Activated CD4-positive, alpha-beta T cell treated with anti-CD3 and anti-CD28 coated beads, Interleukin-2, Interleukin-4, amounts not matched to agents 100 ng/mL and 50 ng/mL, durations not matched to agents 16 hours and 8 hours (primary cell): Measurements from ENCODE around the gene GABRA6.
A peak's percentile ranks its signal among the peaks of the same experiment; 100 is the strongest.
"Not testable (repeated sequence)": the region's sequence is repeated elsewhere in the genome, so short reads cannot be mapped to it uniquely, and the experiment has no call there.

Source experiments
- DNase-seq: peaks from one replicate; pipeline ENCODE4 v3.0.0-alpha.2; 2020; ENCODE audit warnings: low spot score

Gene GABRA6

DNA sequence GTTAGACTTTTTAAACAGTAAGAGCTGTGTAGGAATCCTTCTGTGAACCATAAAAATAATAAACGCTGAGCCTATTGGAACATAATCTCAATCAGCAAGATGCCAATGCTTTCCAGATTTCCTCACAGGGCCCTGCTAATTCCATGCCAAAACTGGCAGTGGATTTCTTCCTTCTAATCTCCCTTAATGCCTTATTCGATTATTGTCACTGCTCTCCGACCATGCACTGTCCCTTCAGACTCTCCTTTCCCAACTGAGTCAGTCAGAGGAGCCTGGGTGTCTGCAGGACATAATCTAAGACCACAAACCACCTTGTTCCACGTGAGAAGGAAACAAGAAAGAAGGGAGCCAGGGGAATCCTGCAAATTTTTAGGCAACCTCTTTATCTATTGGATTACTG lies at the start of gene GABRA6:
Gene GABRA6 (plus strand): TSS at position 261 of the 400 bp plus-strand sequence. CDS start 269 bp downstream, outside the sequence.
- DNase-seq, result no peak

DNA sequence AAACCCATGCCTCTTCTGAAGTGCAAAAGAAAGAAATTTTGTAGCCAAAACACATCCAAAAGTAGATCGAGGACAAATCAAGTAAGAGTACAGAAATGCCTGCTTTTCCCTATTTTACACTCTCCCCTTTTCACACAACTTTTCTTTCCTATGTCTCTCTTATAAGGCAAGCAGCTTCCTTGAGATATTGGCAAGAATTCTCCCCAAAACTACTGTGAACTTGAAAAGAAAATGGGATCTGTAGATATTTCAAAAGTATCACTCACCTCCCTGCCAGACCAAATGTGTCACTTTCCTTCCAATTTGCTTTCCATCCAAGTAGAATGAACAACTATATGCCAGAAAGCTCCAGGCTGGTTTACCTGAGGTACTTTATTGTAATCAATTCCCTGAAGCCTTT lies 47.9 kb upstream of the GABRA6 start:
- no peak for DNase-seq

DNA sequence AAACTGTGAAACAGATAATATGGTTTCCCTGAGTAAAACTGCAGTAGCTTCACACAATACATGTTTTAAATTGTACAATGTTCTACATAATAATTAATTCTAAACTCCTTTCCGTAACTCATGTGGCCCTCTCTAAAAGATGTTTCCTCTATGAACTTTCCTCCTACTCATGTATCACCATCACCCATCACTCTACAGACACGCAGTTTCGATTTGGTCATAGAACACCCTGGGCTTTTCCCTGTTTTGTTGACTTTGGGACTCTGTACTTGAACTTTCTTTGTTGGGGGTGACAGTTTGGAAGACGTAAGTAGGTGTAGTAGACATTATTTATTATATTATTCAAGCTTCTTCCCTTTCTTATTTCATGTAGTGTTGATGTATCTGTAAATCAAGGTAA lies 44.1 kb upstream of the GABRA6 start:
- DNase-seq, result no peak

DNA sequence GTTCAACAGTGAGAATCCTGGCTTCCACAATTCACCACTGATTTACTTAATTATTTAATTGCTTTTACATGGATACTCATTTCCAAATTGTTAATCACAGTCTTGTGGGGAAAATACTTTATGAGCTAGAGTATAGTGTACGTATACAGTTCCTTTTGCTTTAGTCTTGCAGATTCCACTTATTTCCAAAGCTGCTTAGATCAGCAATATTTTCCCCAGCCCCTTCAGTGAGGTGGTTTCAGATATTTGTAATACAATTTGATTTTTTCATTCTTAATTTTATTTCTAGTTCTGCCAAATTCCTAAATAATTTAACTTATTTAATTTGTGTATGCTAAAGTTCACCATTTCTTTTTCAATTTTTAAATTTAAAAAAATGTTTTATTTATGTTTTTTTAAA lies 40.3 kb upstream of the GABRA6 start:
- no peak for DNase-seq

DNA sequence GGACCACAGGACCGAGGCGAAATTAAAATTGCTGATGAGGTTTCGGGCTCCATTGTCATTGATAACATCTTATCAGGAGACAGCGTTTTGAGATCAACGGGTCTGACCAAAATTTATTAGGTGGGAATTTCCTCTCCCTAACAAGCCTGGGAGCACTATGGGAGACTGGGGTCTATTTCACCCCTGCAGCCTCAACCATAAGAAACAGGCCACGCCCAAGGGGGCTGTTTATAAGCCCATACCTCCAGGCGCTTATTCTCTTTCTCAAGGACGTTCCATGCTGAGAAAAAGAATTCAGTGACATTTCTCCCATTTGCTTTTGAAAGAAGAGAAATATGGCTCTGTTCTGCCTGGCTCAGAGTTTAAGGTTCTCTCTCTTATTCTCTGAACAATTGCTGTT lies 33.6 kb upstream of the GABRA6 start:
- not testable (repeated sequence) for DNase-seq

DNA sequence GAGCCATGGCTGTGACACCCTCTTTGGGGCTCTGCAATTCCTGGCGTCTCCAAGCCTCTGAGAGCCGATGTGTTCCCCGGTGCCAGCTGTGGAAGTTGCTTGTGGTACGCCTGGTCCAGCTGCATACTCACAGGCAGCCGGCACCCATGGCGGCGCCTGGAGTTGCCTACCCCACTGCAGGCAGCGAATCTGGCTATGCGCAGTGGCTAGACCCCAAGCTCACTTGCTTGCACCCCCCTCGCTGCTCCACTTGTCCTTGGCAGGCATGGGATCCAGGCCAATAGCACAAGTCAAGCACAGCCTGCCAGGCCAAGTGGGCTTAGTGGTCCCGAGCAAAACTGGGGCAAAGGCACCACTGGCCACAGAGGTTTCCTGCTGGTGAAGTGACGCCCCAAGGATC lies 24.7 kb upstream of the GABRA6 start:
- no peak for DNase-seq

DNA sequence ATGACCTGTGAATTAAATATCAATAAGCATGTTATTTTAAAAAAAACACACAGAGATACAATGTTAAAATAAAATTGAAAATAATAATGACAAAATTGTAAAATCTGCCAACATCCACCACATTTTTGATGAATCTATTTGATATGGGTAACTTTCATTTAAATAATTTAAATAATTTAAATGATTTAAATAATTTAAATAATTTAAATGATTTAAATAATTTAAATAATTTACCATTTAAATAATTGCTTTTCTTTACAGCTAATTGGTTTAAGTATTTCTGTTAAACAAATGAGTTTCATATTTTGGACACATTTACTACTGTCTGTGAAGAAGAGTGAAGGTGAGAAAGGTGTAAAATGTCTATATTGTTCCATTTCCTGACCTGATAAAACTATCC lies 22.1 kb upstream of the GABRA6 start:
- no peak for DNase-seq

DNA sequence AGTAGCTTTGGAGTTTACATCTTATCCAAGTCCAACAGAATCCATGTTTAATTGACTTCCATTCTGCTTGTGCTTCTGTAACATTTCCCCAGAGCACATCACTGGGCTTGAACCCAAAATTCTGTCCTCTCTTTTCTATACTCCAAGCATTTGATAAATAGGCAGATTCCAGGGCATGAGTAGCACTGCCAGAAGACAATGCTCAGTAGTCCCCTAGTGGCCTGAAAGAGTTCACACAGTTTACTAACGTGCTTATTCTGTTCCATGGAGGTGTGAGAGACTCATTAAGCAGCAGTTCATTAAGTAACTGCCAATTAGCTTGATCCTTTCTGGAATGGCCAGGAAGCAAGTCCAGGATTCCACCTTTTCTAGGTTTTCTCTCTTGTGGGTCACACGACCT lies 9.4 kb upstream of the GABRA6 start:
- peak; percentile 1 for DNase-seq

DNA sequence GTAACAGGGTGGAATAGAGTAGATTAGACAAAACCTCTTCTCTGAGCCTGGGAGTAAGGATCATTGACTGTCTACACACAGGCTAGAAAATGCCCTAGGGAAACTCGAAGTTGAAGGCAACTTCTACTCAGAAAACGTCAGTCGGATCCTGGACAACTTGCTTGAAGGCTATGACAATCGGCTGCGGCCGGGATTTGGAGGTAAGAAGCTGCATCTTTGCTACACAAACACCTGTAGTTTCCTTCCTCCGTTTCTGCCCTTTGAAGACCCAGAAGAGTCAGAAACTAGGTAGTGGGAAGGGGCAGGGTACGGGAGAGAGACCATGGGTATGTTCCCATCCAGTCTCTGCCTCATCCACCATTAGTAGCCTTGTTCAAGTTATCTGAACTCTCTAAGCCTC lies 628 bp downstream of the GABRA6 start:
- DNase-seq, result no peak

DNA sequence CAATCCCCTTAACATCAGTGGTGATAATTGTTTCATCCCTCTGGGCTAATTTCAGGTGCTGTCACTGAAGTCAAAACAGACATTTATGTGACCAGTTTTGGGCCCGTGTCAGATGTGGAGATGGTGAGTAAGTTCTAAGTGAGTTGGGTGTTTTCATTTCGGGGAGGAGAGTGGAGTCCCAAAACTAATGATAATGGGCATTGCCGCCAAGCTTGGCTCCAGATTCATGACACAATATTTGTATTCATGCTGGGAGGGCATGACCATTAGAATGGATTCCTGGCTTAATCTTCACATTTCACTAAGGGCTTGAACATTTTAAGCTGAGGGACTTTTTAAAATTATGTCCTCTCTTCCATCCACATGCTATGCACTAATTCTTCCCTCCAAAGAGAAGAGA lies 1.4 kb downstream of the GABRA6 start:
- no peak for DNase-seq

DNA sequence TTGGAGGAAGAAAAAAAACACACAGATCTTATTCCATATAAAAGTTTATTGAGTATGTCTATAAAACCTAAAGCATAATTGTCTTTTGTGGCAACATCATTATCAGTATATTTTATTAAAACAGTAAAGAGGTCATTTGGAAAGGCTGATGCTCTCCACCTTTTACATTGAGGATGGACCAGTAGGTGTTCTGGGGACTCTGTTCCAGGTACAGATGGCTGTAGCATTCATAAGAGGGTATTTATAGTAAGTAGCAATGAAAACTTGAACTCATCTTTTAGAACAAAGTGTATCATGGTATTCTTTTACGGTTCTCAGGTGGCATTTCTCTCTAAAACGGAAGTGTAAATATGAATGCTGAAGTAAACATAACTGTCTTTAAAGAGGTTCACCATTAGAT lies 1.8 kb downstream of the GABRA6 start:
- no peak for DNase-seq

DNA sequence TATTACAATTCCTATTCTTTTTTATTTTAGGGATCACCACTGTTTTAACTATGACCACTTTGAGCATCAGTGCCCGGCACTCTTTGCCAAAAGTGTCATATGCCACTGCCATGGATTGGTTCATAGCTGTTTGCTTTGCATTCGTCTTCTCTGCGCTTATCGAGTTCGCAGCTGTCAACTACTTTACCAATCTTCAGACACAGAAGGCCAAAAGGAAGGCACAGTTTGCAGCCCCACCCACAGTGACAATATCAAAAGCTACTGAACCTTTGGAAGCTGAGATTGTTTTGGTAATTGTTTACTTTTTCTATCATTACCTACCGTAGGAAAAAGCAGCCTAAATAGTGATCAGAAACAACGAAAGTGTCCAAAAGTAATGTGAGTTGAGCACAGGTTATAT lies 6.4 kb downstream of the GABRA6 start:
- DNase-seq, result no peak

DNA sequence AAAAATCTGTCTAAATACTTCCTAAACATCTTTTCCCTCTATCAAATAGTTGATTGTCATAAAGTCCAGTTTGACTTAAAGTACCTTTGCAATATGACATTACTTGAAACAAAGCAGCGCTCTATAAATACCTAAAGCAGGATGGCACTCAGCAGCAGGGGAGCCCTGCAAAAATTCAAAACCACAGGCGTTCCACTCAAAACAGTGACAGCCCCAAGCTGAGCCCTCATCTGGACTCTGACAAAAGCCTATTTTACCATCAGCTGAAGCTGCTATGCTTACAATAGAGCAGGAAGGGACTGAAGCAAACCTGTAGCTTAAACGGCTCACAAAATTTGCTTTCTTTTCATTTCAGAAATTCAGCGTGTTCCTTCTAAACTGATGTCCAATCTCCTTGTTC lies 11.5 kb downstream of the GABRA6 start:
- DNase-seq, result no peak

DNA sequence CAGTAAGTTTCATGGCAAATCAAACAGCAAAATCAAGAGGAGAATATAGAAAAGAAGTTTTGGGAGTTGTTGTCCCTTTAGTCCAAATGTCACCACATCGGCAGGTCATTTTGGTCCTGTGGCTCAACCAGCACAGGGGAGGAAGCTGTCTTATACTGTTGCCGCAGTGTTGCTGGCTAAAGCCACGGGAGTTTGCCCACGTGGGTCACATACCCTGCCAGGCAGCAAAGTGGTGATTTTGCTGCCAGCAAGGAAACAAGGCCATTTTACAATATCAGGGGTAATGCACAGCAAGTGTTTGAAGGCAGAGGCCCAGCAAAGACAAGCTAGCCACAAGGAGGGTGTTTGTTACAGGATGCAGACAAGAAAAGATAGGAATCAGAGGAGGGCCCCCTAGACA lies 14.5 kb downstream of the GABRA6 start:
- no peak for DNase-seq

DNA sequence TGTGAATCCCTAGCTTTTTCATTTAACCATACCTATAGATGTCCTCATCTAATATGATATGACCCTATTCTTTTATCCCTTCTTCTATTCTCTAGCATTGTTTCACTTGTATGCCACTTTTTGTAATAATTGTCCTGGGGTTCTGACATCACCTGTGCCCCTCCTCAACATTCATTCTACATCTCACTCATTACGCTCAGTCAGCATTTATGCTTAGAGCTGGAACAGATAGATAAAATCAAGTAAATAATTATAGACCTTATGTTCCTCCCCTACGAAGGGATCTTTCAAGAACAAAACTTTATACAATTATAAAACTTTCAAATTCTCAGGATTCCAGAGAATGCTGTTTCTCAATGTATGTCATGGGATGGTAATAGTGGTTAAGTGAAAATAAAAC lies 18.0 kb downstream of the GABRA6 start:
- no peak for DNase-seq

DNA sequence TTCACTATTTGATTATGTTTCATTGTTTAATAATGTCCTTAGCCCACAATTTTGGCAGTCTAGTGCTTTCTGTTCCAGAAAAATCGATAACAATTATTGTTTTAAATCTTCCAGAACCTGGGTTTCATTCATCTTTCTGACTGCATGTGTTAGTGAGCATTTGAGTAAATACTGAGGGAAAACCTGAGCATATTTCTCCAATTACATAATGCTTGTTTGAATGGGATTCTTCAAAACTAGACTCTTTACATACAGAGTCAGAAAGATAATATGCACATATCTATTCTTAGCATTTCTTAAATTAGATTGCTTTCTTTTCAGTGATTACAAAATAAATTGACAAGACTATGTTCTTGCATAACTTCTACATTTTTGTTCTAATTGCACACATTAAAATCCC lies 21.9 kb downstream of the GABRA6 start:
- no peak for DNase-seq

DNA sequence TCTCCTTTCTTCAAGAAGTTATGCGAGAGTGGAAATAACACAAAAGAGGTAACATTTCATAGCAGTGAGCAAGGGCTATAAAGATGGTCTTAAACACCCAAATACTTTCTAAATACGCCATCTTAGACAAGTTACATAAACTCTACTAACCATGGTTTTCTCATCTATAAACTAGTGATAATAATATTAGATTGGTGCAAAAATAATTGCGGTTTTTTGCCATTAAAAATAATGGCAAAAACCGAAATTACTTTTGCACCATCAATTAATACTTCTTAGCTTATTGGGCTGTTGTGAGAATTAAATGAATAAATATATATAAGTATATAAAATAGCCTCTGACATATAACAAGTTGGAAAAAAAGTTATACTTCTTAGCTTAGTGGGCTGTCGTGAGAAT lies 23.7 kb downstream of the GABRA6 start:
- DNase-seq, result no peak

DNA sequence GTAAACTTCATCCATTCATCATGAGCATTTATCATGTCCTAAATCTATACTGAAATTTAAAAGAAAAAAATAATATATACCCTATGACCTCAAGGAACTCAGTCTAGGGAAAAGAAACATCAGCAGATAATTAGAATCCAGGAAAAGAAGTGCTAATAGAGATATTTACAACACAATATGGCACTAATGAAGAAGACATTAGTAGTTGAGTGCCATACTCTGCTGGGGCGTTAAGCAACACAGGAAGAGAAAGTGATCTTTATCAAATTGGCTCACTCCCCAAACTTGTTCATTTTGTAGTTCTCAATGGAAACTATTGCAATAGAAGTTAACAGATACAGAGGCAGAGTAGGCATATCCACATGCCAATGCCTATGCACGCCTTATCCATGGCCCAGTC lies 27.5 kb downstream of the GABRA6 start:
- DNase-seq, result no peak

DNA sequence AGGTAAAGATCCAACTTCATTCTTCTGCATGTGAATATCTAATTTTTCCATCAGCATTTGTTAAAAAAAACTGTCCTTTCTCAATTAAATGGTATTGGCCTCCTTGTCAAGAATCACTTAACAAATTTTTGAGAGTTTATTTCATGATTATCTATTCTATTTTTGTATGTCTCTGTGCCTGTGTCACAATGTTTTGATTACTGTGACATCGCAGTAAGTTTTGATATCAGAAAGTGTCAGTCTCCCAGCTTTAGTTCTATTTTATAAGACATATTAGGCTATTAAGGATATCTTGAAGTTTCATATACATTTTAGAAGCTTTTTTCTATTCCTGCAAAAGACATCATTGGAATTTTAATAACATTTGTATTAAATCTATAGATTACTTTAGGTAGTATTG lies 33.6 kb downstream of the GABRA6 start:
- DNase-seq, result no peak

DNA sequence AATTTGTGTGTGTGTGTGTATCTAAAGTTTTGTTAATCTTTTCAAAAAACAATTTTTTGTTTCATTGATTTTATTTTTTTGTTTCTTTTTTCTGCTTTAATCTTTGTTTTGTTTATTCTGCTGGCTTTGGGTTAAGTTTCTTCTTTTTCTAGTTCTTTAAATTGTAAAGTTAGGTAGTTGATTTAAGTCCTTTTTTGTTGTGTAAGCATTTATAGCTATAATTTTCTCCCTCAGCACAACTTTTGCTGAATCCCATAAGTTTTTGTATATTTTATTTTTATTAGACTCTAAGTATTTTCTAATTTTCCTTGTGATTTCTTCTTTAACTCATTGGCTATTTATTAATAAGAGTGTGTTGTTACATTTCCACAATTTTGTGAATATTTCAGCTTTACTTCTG lies 34.9 kb downstream of the GABRA6 start:
- DNase-seq, result no peak

DNA sequence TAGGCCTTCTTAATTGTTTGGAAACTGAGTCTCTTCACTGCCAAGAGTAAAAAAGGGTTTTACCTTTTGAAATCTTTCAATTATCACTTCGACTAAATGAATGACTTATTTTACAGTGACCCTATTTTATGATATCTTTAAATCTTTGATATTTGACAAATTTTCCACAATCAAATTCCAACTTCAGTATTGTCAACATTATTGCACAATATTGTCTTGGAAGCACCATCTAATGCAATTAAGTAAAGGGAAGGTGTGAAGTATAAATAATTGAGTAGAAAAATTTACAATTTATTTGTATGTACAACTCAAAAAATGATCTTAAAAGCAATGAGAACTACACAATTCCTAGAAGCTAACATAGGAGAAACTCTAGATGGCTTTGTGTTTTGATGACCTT lies 49.2 kb downstream of the GABRA6 start:
- DNase-seq, result no peak

DNA sequence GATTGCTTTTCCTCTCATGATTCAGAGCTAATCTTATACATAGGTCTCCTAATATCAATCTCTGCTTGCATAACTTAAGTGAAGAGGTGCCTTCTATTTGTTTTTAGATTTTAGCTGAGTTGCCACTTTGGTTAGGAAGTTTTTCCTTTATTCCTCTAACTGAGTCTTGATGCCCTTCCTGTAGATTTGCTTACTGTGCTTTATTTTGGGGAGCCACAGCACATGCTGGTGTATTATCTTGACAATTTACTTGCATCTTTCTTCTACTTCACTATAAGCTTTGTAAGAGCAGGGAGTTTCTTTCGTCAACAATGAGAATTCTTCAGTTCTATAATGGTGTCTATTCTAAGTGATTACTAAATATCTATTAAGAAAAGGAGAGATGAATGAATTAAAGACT lies 54.9 kb downstream of the GABRA6 start:
- DNase-seq, result no peak

DNA sequence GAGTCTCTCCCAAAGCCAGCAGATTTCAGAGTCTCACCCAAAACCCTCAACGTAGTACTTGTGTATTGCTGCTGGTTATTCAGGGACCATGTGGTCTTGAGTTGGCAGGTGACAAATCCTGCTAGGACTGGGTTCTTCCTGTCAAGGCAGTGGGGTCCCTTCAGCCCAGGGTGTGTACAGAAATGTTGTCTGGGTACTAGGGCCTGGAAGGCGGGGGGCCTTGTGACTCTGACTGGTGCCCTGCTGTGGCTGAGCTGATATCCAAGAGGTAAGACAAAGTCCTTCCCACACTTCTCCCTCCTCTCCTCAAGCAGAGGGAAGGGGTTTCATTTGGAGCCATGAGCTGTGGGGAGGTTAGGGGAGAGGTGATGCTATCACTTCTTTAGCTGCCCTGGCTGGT lies 58.8 kb downstream of the GABRA6 start:
- DNase-seq, result no peak

DNA sequence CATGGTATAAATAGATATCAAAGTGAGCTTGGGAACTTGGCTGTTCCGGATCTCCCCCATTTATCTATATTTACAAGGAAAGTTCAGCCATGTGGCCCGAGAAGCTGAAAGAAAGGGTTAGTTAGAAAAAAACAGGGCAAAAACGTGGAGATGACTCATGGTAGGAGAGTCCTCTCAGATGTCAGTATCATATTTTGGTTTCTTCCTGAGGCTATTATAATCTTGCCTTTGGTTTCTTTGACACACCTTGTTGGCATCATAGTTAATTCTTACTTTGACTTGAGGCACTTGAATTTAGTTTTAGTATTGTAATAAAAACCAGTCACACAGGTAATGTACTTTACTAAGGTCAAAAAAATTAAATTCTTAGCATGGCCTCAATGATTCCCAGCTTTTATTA lies 59.9 kb downstream of the GABRA6 start:
- no peak for DNase-seq

DNA sequence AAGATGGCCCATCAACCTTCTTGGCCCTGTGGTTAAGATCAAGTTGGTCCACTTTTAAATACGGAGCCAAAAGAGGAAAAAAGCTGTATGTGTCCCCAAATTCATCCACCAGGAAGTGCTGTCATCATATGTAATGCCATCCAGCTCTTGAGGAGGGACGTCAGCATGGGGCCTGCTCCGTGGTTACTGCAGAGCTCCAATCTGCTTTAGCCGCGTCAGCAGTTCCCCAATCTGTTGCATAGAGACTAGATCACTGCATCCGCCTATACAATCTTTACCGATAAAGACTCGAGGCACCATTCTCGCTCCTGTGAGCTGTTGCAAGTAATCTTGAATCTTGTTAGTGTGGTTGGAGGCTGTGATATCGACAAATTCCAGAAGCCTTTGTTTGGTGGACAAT lies 65.7 kb downstream of the GABRA6 start:
- no peak for DNase-seq
